ENCODE data around the gene RALBP1.
"Not testable (repeated sequence)": the region's sequence is repeated elsewhere in the genome, so short reads cannot be mapped to it uniquely, and the experiment has no call there.

RALBP1 gene

GRCh38 chr18:9436206-9436929 lies 38.9 kb upstream of the RALBP1 start:
- Histone ChIP-seq H3K4me1 (ENCODE audit: control insufficient read depth in 1 of 2, insufficient read depth in 2 of 2, low read length in 2 of 2) (peaks cover 0 to 4% of the 10 kb centered on the region in 2 donors), H3K27me3 (ENCODE audit: low read depth, low read length) (no peaks in the 10 kb centered on the region), H3K9me3 (ENCODE audit: control insufficient read depth in 1 of 2, low read length in 2 of 2) (no peaks in the 10 kb centered on the region), H3K4me3 (ENCODE audit: low read depth in 1 of 2, low read length in 2 of 2) (no peak overlapping the region), H3K36me3 (ENCODE audit: control insufficient read depth in 1 of 2, insufficient read depth in 2 of 2, low read length in 2 of 2) (no peaks in the 10 kb centered on the region), H3K27ac (ENCODE audit: low read length) (no peak overlapping the region)

GRCh38 chr18:9437021-9437437 lies 38.3 kb upstream of the RALBP1 start:
- Histone ChIP-seq H3K36me3 (ENCODE audit: control insufficient read depth in 1 of 2, insufficient read depth in 2 of 2, low read length in 2 of 2) (no peaks in the 10 kb centered on the region), H3K4me1 (ENCODE audit: control insufficient read depth in 1 of 2, insufficient read depth in 2 of 2, low read length in 2 of 2) (peaks cover 0 to 4% of the 10 kb centered on the region in 2 donors), H3K9me3 (ENCODE audit: control insufficient read depth in 1 of 2, low read length in 2 of 2) (no peaks in the 10 kb centered on the region), H3K27me3 (ENCODE audit: low read depth, low read length) (no peaks in the 10 kb centered on the region), H3K4me3 (ENCODE audit: low read depth in 1 of 2, low read length in 2 of 2) (no peak overlapping the region), H3K27ac (ENCODE audit: low read length) (no peak overlapping the region)

GRCh38 chr18:9437672-9438071 lies 37.6 kb upstream of the RALBP1 start:
- Histone ChIP-seq H3K9me3 (ENCODE audit: control insufficient read depth in 1 of 2, low read length in 2 of 2) (no peaks in the 10 kb centered on the region), H3K36me3 (ENCODE audit: control insufficient read depth in 1 of 2, insufficient read depth in 2 of 2, low read length in 2 of 2) (no peaks in the 10 kb centered on the region), H3K27me3 (ENCODE audit: low read depth, low read length) (no peaks in the 10 kb centered on the region), H3K27ac (ENCODE audit: low read length) (no peak overlapping the region), H3K4me1 (ENCODE audit: control insufficient read depth in 1 of 2, insufficient read depth in 2 of 2, low read length in 2 of 2) (peaks cover 0 to 4% of the 10 kb centered on the region in 2 donors), H3K4me3 (ENCODE audit: low read depth in 1 of 2, low read length in 2 of 2) (no peak overlapping the region)

- Histone ChIP-seq H3K27ac (ENCODE audit: low read length) (no peak overlapping the region), H3K36me3 (ENCODE audit: control insufficient read depth in 1 of 2, insufficient read depth in 2 of 2, low read length in 2 of 2) (no peaks in the 10 kb centered on the region), H3K4me3 (ENCODE audit: low read depth in 1 of 2, low read length in 2 of 2) (no peak overlapping the region), H3K4me1 (ENCODE audit: control insufficient read depth in 1 of 2, insufficient read depth in 2 of 2, low read length in 2 of 2) (no peaks in the 10 kb centered on the region), H3K9me3 (ENCODE audit: control insufficient read depth in 1 of 2, low read length in 2 of 2) (no peaks in the 10 kb centered on the region), H3K27me3 (ENCODE audit: low read depth, low read length) (no peaks in the 10 kb centered on the region)
Measured at GRCh38 chr18:9441061-9441460, 34.3 kb upstream of the RALBP1 start.

GRCh38 chr18:9444549-9444948 lies 30.8 kb upstream of the RALBP1 start:
- no peak overlapping the region for H3K27ac ChIP-seq (ENCODE audit: low read length)
- H3K27me3 ChIP-seq (ENCODE audit: low read depth, low read length), result no peaks in the 10 kb centered on the region
- no peaks in the 10 kb centered on the region for H3K4me1 ChIP-seq (ENCODE audit: control insufficient read depth in 1 of 2, insufficient read depth in 2 of 2, low read length in 2 of 2)

GRCh38 chr18:9446839-9447238 lies 28.5 kb upstream of the RALBP1 start:
- H3K9me3 ChIP-seq (ENCODE audit: control insufficient read depth in 1 of 2, low read length in 2 of 2), result no peaks in the 10 kb centered on the region
- H3K36me3 ChIP-seq (ENCODE audit: control insufficient read depth in 1 of 2, insufficient read depth in 2 of 2, low read length in 2 of 2), result no peaks in the 10 kb centered on the region
- H3K27me3 ChIP-seq (ENCODE audit: low read depth, low read length), result no peaks in the 10 kb centered on the region
- no peak overlapping the region for H3K27ac ChIP-seq (ENCODE audit: low read length)
- no peaks in the 10 kb centered on the region for H3K4me1 ChIP-seq (ENCODE audit: control insufficient read depth in 1 of 2, insufficient read depth in 2 of 2, low read length in 2 of 2)
- no peak overlapping the region for H3K4me3 ChIP-seq (ENCODE audit: low read depth in 1 of 2, low read length in 2 of 2)

More at GRCh38 chr18:9444549-9444948, 30.8 kb upstream of the RALBP1 start:
- H3K4me3 ChIP-seq (ENCODE audit: low read depth in 1 of 2, low read length in 2 of 2), result no peak overlapping the region
- H3K9me3 ChIP-seq (ENCODE audit: control insufficient read depth in 1 of 2, low read length in 2 of 2), result no peaks in the 10 kb centered on the region
- H3K36me3 ChIP-seq (ENCODE audit: control insufficient read depth in 1 of 2, insufficient read depth in 2 of 2, low read length in 2 of 2), result no peaks in the 10 kb centered on the region

GRCh38 chr18:9447334-9447733 lies 28.0 kb upstream of the RALBP1 start:
- Histone ChIP-seq H3K27me3 (ENCODE audit: low read depth, low read length) (no peaks in the 10 kb centered on the region), H3K4me1 (ENCODE audit: control insufficient read depth in 1 of 2, insufficient read depth in 2 of 2, low read length in 2 of 2) (no peaks in the 10 kb centered on the region), H3K9me3 (ENCODE audit: control insufficient read depth in 1 of 2, low read length in 2 of 2) (no peaks in the 10 kb centered on the region), H3K27ac (ENCODE audit: low read length) (no peak overlapping the region), H3K4me3 (ENCODE audit: low read depth in 1 of 2, low read length in 2 of 2) (no peak overlapping the region), H3K36me3 (ENCODE audit: control insufficient read depth in 1 of 2, insufficient read depth in 2 of 2, low read length in 2 of 2) (no peaks in the 10 kb centered on the region)

- no peak overlapping the region for H3K4me3 ChIP-seq (ENCODE audit: low read depth in 1 of 2, low read length in 2 of 2)
- no peaks in the 10 kb centered on the region for H3K36me3 ChIP-seq (ENCODE audit: control insufficient read depth in 1 of 2, insufficient read depth in 2 of 2, low read length in 2 of 2)
- no peaks in the 10 kb centered on the region for H3K9me3 ChIP-seq (ENCODE audit: control insufficient read depth in 1 of 2, low read length in 2 of 2)
- no peak overlapping the region for H3K27ac ChIP-seq (ENCODE audit: low read length)
- no peaks in the 10 kb centered on the region for H3K27me3 ChIP-seq (ENCODE audit: low read depth, low read length)
- H3K4me1 ChIP-seq (ENCODE audit: control insufficient read depth in 1 of 2, insufficient read depth in 2 of 2, low read length in 2 of 2), result no peaks in the 10 kb centered on the region
Measured at GRCh38 chr18:9449600-9450414, 25.5 kb upstream of the RALBP1 start.

- H3K4me1 ChIP-seq (ENCODE audit: control insufficient read depth in 1 of 2, insufficient read depth in 2 of 2, low read length in 2 of 2); H3K4me3 ChIP-seq (ENCODE audit: low read depth in 1 of 2, low read length in 2 of 2); H3K36me3 ChIP-seq (ENCODE audit: control insufficient read depth in 1 of 2, insufficient read depth in 2 of 2, low read length in 2 of 2); H3K27ac ChIP-seq (ENCODE audit: low read length); H3K9me3 ChIP-seq (ENCODE audit: control insufficient read depth in 1 of 2, low read length in 2 of 2); H3K27me3 ChIP-seq (ENCODE audit: low read depth, low read length): not testable (repeated sequence)
Measured at GRCh38 chr18:9450920-9451319, 24.4 kb upstream of the RALBP1 start.

- Histone ChIP-seq H3K4me1 (ENCODE audit: control insufficient read depth in 1 of 2, insufficient read depth in 2 of 2, low read length in 2 of 2) (no peaks in the 10 kb centered on the region), H3K36me3 (ENCODE audit: control insufficient read depth in 1 of 2, insufficient read depth in 2 of 2, low read length in 2 of 2) (no peaks in the 10 kb centered on the region), H3K9me3 (ENCODE audit: control insufficient read depth in 1 of 2, low read length in 2 of 2) (peaks cover 8% of the 10 kb centered on the region in 2 donors), H3K27me3 (ENCODE audit: low read depth, low read length) (no peaks in the 10 kb centered on the region), H3K4me3 (ENCODE audit: low read depth in 1 of 2, low read length in 2 of 2) (no peak overlapping the region), H3K27ac (ENCODE audit: low read length) (no peak overlapping the region)
Measured at GRCh38 chr18:9453283-9453682, 22.0 kb upstream of the RALBP1 start.

- no peak overlapping the region for H3K4me3 ChIP-seq (ENCODE audit: low read depth in 1 of 2, low read length in 2 of 2)
- H3K4me1 ChIP-seq (ENCODE audit: control insufficient read depth in 1 of 2, insufficient read depth in 2 of 2, low read length in 2 of 2), result no peaks in the 10 kb centered on the region
- no peaks in the 10 kb centered on the region for H3K27me3 ChIP-seq (ENCODE audit: low read depth, low read length)
- no peak overlapping the region for H3K27ac ChIP-seq (ENCODE audit: low read length)
- H3K36me3 ChIP-seq (ENCODE audit: control insufficient read depth in 1 of 2, insufficient read depth in 2 of 2, low read length in 2 of 2), result no peaks in the 10 kb centered on the region
- H3K9me3 ChIP-seq (ENCODE audit: control insufficient read depth in 1 of 2, low read length in 2 of 2), result peaks cover 8% of the 10 kb centered on the region in 2 donors
Measured at GRCh38 chr18:9454061-9454703, 21.1 kb upstream of the RALBP1 start.

Measured in muscle layer of duodenum (tissue), 2 donors.